Subcutaneous abdominal adipose tissue (tissue), 5 donors: ENCODE data around the gene OBSCN.

ENCODE experiments used
- H3K27ac ChIP-seq: one replicate; pipeline ENCODE4 v1.7.0; 2013; ENCODE audit warnings: low read depth, mild to moderate bottlenecking, inconsistent platforms, low read length, moderate library complexity
- H3K27me3 ChIP-seq, 5 donors: one replicate each; pipeline ENCODE4 v1.7.0; 2013; ENCODE audit warnings: low read length in 5 of 5, inconsistent platforms in 1 of 5; ENCODE audit not compliant: control insufficient read depth in 5 of 5, insufficient read depth in 4 of 5
- H3K36me3 ChIP-seq, 5 donors: one replicate each; pipeline ENCODE4 v1.7.0; 2013; ENCODE audit warnings: low read length in 5 of 5; ENCODE audit not compliant: control insufficient read depth in 5 of 5, insufficient read depth in 5 of 5
- H3K4me1 ChIP-seq, 5 donors: one replicate each; pipeline ENCODE4 v1.7.0; 2013; ENCODE audit warnings: low read length in 5 of 5, mild to moderate bottlenecking in 3 of 5, moderate library complexity in 1 of 5; ENCODE audit not compliant: control insufficient read depth in 5 of 5, insufficient read depth in 5 of 5
- H3K4me3 ChIP-seq, 5 donors: one replicate each; pipeline ENCODE4 v1.7.0; 2013; ENCODE audit warnings: low read length in 5 of 5, low read depth in 1 of 5
- H3K9ac ChIP-seq, 5 donors: one replicate each; pipeline ENCODE4 v1.7.0; 2013; ENCODE audit warnings: low read length in 5 of 5, mild to moderate bottlenecking in 4 of 5, moderate library complexity in 3 of 5
- H3K9me3 ChIP-seq, 5 donors: one replicate each; pipeline ENCODE4 v1.7.0; 2013; ENCODE audit warnings: low read length in 5 of 5; ENCODE audit not compliant: control insufficient read depth in 5 of 5
- donor health status: healthy.
- donor health status: healthy.
- donor health status: healthy.
- donor health status: healthy.
- donor health status: healthy.

The OBSCN gene

GRCh38 chr1:228190778-228191177 is 17.1 kb upstream of the OBSCN start:
- H3K4me3 ChIP-seq = no peak overlapping the region
- H3K4me1 ChIP-seq = no peaks in the 10 kb centered on the region
- H3K9ac ChIP-seq = no peak overlapping the region
- peaks cover 0 to 6% (median 0%) of the 10 kb centered on the region in 5 donors for H3K36me3 ChIP-seq
- no peak overlapping the region for H3K27ac ChIP-seq
- H3K27me3 ChIP-seq = no peaks in the 10 kb centered on the region
- peaks cover 0 to 5% (median 0%) of the 10 kb centered on the region in 5 donors for H3K9me3 ChIP-seq

DNA sequence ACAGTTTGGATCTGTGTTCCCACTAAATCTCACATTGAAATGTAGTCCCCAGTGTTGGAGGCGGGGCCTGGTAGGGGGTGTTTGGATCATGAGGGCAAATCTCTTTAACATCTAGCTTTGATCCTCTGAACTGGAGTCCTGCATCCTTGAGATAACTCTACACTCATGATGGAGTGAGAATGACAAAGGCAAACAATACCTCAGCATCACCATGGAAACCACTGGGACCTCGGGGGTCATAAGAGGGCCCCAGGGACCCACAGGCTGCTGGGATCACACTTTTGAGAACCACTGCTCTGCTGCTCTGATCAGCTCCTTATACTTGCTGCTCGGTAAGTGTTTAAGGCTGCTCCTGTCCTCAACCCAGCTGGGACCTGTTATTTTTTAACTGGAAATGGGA is 13.4 kb upstream of the OBSCN start:
- Histone ChIP-seq H3K27ac (no peak overlapping the region), H3K9ac (no peak overlapping the region), H3K36me3 (peaks cover 0 to 6% (median 0%) of the 10 kb centered on the region in 5 donors), H3K27me3 (no peaks in the 10 kb centered on the region), H3K4me3 (no peak overlapping the region), H3K9me3 (peaks cover 4 to 8% (median 8%) of the 10 kb centered on the region in 5 donors), H3K4me1 (no peaks in the 10 kb centered on the region)

DNA sequence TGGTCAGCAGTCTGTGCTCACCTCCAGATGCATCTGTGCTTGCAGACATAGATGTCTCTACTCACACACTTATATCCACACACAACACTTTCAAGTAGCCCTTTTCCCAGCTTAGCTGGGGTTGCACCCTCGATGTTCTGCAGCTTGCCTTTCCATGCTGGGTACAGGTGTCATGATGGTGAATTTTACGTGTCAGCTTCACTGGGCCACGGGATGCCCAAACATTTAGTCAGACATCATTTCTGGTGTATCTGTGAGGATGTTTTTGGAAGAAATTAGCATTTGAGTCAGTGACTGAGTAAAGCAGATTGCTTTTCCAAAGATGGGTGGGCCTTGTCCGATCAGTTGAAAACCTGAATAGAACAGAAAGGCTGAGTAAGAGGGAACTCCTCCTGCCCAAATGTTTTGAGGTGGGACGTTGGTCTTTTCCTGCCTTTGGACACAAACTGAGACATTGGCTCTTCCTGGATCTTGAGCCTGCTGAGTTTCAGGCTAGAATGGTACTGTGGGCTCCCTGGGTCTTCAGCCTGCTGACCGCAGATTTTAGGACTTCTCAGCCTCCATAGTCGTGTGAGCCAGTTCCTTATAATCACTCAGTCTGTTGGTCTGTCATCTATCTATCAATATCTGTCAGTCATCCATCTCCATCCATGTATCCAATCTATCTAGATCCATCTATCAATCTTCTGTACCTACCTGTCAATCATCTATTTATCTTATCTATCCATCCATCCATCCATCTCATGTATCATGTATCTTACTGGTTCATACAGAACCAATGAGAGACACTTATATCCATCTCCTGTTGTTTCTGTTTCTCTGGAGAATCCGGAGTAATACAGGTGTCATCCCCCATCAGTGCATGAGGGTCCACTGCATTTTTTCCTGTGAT is 12.7 kb upstream of the OBSCN start:
- Histone ChIP-seq H3K9me3 (peaks cover 6 to 16% (median 14%) of the 10 kb centered on the region in 5 donors), H3K4me1 (no peaks in the 10 kb centered on the region), H3K27me3 (no peaks in the 10 kb centered on the region), H3K36me3 (peaks cover 0 to 6% (median 0%) of the 10 kb centered on the region in 5 donors), H3K27ac (no peak overlapping the region), H3K4me3 (no peak overlapping the region), H3K9ac (no peak overlapping the region)

- Histone ChIP-seq H3K9me3 (peaks cover 6 to 20% (median 14%) of the 10 kb centered on the region in 5 donors), H3K36me3 (peaks cover 0 to 6% (median 0%) of the 10 kb centered on the region in 5 donors), H3K27me3 (no peaks in the 10 kb centered on the region), H3K27ac (no peak overlapping the region), H3K4me1 (no peaks in the 10 kb centered on the region), H3K4me3 (no peak overlapping the region), H3K9ac (no peak overlapping the region)
Measured at GRCh38 chr1:228197555-228198147, 10.2 kb upstream of the OBSCN start.

DNA sequence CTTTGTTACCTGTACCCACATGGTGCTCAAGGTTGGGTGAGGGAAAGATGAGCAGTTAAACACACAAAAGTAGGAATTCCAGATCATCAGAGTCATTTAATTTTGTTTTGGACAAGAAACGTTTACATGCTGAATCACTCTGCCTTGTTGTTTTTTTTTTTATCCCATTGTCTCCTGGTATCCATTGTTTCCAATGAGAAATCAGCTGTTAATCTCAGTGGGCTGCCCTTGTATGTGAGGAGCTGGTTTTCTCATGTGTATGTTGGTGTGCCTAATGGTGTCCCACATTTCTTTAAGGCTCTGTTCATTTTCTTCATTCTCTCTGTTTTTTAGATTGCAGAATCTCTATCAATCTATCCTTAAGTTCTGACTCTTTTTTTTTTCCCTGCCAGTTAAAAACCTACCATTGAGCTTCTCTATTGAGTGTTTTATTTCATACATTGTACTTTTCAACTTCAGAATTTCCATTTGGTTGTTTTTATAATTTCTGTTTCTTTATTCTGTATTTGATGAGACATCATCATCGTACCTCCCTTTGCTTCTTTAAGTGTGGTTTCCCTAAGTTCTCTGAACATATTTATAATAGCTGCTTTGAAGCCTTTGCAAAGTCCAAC is 8.8 kb upstream of the OBSCN start:
- Histone ChIP-seq H3K27ac (no peak overlapping the region), H3K4me1 (no peaks in the 10 kb centered on the region), H3K36me3 (peaks cover 0 to 6% (median 0%) of the 10 kb centered on the region in 5 donors), H3K9ac (no peak overlapping the region), H3K9me3 (peaks cover 6 to 20% (median 14%) of the 10 kb centered on the region in 5 donors), H3K4me3 (no peak overlapping the region), H3K27me3 (no peaks in the 10 kb centered on the region)

DNA sequence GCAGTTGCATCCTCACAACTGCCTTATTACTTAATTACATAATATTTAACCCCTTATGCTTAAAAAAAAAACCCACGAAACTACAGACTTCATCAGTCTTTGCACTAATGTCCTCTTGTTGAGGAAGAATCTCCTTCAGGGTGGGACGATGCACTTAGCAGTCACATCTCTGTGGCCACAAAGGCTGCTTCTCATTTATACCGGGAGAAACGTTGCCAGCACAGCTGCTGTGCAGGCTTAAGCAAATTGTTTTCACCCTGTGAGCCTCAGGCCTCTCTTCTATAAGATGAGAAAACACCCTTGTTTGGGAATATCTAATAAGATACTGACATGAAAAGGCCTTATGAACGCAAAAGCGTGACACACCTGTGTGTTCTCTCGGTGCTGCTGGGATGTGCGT is 2.9 kb upstream of the OBSCN start:
- H3K27me3 ChIP-seq = peaks cover 5 to 28% (median 15%) of the 10 kb centered on the region in 5 donors
- H3K27ac ChIP-seq = no peak overlapping the region
- no peaks in the 10 kb centered on the region for H3K36me3 ChIP-seq
- H3K4me1 ChIP-seq = no peaks in the 10 kb centered on the region
- H3K9ac ChIP-seq = no peak overlapping the region
- peaks cover 0 to 6% (median 1%) of the 10 kb centered on the region in 5 donors for H3K9me3 ChIP-seq
- H3K4me3 ChIP-seq = no peak overlapping the region

GRCh38 chr1:228205526-228206436 is 2.1 kb upstream of the OBSCN start:
- Histone ChIP-seq H3K4me3 (no peak overlapping the region), H3K9ac (no peak overlapping the region), H3K36me3 (no peaks in the 10 kb centered on the region), H3K9me3 (no peaks in the 10 kb centered on the region), H3K27ac (no peak overlapping the region), H3K27me3 (peaks cover 5 to 34% (median 21%) of the 10 kb centered on the region in 5 donors), H3K4me1 (no peaks in the 10 kb centered on the region)

GRCh38 chr1:228206582-228207351 is 1.1 kb upstream of the OBSCN start:
- Histone ChIP-seq H3K36me3 (no peaks in the 10 kb centered on the region), H3K27ac (no peak overlapping the region), H3K9me3 (no peaks in the 10 kb centered on the region), H3K27me3 (peaks cover 13 to 38% (median 25%) of the 10 kb centered on the region in 5 donors), H3K9ac (no peak overlapping the region), H3K4me1 (no peaks in the 10 kb centered on the region), H3K4me3 (no peak overlapping the region)

DNA sequence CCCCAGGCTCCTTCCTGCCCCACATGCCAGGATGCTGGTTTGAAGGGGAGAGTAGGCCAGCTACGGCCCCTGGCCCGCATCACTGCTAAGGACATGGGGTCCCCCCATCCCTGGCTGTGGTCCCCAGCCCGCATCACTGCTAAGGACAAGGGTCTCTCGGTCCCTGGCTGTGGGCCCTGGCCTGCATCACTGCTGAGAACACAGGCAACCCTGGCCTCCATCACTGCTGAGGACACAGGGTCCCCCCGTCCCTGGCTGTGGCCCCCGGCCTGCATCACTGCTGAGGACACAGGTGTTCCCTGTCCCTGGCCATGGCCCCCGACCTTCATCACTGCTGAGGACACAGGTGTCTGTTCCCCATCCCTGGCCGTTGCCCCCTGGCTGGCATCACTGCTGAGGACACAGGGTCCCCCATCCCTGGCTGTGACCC is 448 bp upstream of the OBSCN start:
- Histone ChIP-seq H3K36me3 (no peaks in the 10 kb centered on the region), H3K4me3 (no peak overlapping the region), H3K27ac (no peak overlapping the region), H3K4me1 (peaks cover 0 to 2% (median under 1%) of the 10 kb centered on the region in 5 donors), H3K9me3 (no peaks in the 10 kb centered on the region), H3K27me3 (peaks cover 17 to 43% (median 29%) of the 10 kb centered on the region in 5 donors), H3K9ac (no peak overlapping the region)
